HL-60 (cell line): ENCODE measurements around the gene IL17RA.

Experiments
- CTCF ChIP-seq: IDR thresholded peaks from one replicate; pipeline ENCODE4 v1.5.1; 2011; ENCODE audit warnings: low read length, control low read depth, inconsistent platforms; ENCODE audit not compliant: insufficient read depth
- GABPA ChIP-seq: IDR thresholded peaks from 2 replicates; pipeline ENCODE4 v1.6.1; 2012; ENCODE audit warnings: low read depth
- POLR2AphosphoS5 ChIP-seq: IDR thresholded peaks from 2 replicates; pipeline ENCODE4 v1.6.1; 2012; ENCODE audit warnings: low read depth
- REST ChIP-seq: IDR thresholded peaks from 2 replicates; pipeline ENCODE4 v1.6.1; 2012; ENCODE audit warnings: low read depth; ENCODE audit not compliant: insufficient replicate concordance
- SPI1 ChIP-seq: IDR thresholded peaks from 2 replicates; pipeline ENCODE4 v1.6.1; 2012; ENCODE audit warnings: low read depth, mild to moderate bottlenecking, borderline replicate concordance

DNA sequence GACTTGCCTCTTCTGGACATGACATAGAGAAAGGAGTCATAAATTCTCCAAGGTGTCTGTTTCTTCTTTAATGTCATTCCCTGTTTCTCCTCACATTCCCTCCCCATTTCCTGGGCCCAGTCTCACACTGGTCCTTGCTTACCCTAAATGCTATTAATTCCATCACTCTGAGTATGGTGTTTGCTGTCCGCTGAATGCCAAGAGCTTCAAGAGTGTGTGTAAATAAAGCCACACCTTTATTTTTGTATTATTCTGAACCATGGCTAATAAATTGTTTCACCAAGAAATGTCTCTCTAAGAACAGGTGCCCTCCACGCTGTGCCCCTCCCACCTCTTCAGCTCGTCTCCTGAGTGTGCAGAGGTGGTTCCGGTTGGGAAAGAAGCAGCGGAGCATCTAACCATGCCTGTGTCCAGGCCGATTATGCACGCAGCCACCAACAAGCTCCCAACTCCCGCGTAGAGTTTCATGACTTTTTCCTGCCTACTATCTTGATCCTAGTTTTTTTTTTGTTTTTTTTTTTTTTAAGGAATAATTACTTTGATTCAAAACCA is 27.8 kb downstream of the IL17RA start:
- no peak for TF ChIP-seq CTCF
- no peak for TF ChIP-seq SPI1
- TF ChIP-seq REST, result no peak
- TF ChIP-seq POLR2AphosphoS5, result no peak
- TF ChIP-seq GABPA, result no peak
